8988T (cell line): Measurements from ENCODE around the gene TLCD1.

Experiments
- DNase-seq: peaks from one replicate; pipeline ENCODE4 v3.0.0; 2011

The TLCD1 gene

GRCh38 chr17:28726226-28726626 lies at the start of gene TLCD1:
TSS of gene TLCD1 (minus strand) at chr17:28726233. CDS start at chr17:28726097, 136 bp downstream.
- DNase-seq: peak; percentile 93

- DNase-seq: no peak
Measured at GRCh38 chr17:28774206-28774605, 48.2 kb upstream of the TLCD1 start.

- no peak for DNase-seq
Measured at GRCh38 chr17:28773736-28774135, 47.7 kb upstream of the TLCD1 start.

- DNase-seq: no peak
Measured at GRCh38 chr17:28765038-28765437, 39.0 kb upstream of the TLCD1 start.

GRCh38 chr17:28763804-28764266 lies 37.8 kb upstream of the TLCD1 start:
- peak; percentile 75 for DNase-seq

- DNase-seq: no peak
Measured at GRCh38 chr17:28763137-28763799, 37.2 kb upstream of the TLCD1 start.

GRCh38 chr17:28760601-28761562 lies 34.8 kb upstream of the TLCD1 start:
- DNase-seq: no peak

GRCh38 chr17:28759256-28759865 lies 33.3 kb upstream of the TLCD1 start:
- no peak for DNase-seq

GRCh38 chr17:28758411-28759121 lies 32.5 kb upstream of the TLCD1 start:
- no peak for DNase-seq

- no peak for DNase-seq
Measured at GRCh38 chr17:28756049-28756804, 30.2 kb upstream of the TLCD1 start.

GRCh38 chr17:28755486-28755885 lies 29.5 kb upstream of the TLCD1 start:
- DNase-seq: no peak

- no peak for DNase-seq
Measured at GRCh38 chr17:28751600-28752366, 25.8 kb upstream of the TLCD1 start.

GRCh38 chr17:28750178-28751047 lies 24.4 kb upstream of the TLCD1 start:
- peak; percentile 81 for DNase-seq

- no peak for DNase-seq
Measured at GRCh38 chr17:28749516-28750177, 23.6 kb upstream of the TLCD1 start.

- no peak for DNase-seq
Measured at GRCh38 chr17:28748852-28749515, 23.0 kb upstream of the TLCD1 start.

- no peak for DNase-seq
Measured at GRCh38 chr17:28747801-28748750, 22.0 kb upstream of the TLCD1 start.

GRCh38 chr17:28747051-28747691 lies 21.1 kb upstream of the TLCD1 start:
- no peak for DNase-seq
